A549 (cell line): ENCODE results near the gene PAXX. TPM values are rescaled to one million over a fixed set of nuclear protein-coding genes. Genes with fewer than 3 reads are reported as not detected.

ENCODE experiments used
- ATAC-seq, 2 experiments: fragments of 200-7000 bp in 1 of 2; fragments of >200 bp in 1 of 2; cut with Nextera tagmentation in 1 of 2; cut with Tn5 transposase in 1 of 2; 3 replicates each; pipeline versions ENCODE4 v1.8.0 to v1.9.1; 2018 to 2020; ENCODE audit warnings: mild to moderate bottlenecking in 1 of 2, moderate library complexity in 1 of 2
- CTCF ChIA-PET: fragments of 300-600 bp; sonication (Branson Sonifier 250); formaldehyde crosslinking; extraction: SDS; loops from one replicate; lab custom pipeline; 2021; ENCODE audit warnings: antibody characterized with exemption, inconsistent platforms; lab: Yijun Ruan, JAX
- POLR2A ChIA-PET: fragments of 350-600 bp; formaldehyde crosslinking; extraction: SDS; loops from one replicate; lab custom pipeline; 2021; ENCODE audit warnings: antibody characterized with exemption, inconsistent platforms; lab: Yijun Ruan, JAX
- DNase-seq, 2 experiments: peaks; one replicate each; pipeline versions ENCODE4 v3.0.0 to v3.0.0-alpha.2; 2011 to 2016; ENCODE audit warnings: low read depth in 1 of 2, low spot score in 1 of 2
- FAIRE-seq: peaks from 2 replicates; lab custom pipeline; 2011; peaks lifted over from hg19 to GRCh38; lab: Jason Lieb, UNC
- H3K27ac ChIP-seq, 2 experiments: fragments of >200 bp; sonication (Bioruptor Twin); formaldehyde crosslinking; 3 replicates each; pipeline ENCODE4 v1.5.1; 2016 to 2017
- H3K4me1 ChIP-seq: fragments of >200 bp; sonication (Bioruptor Twin); formaldehyde crosslinking; 3 replicates; pipeline ENCODE4 v1.6.1; 2016
- H3K4me2 ChIP-seq: fragments of >200 bp; sonication (Bioruptor Twin); formaldehyde crosslinking; 3 replicates; pipeline ENCODE4 v1.6.1; 2016
- H3K4me3 ChIP-seq: fragments of >200 bp; sonication (Bioruptor Twin); formaldehyde crosslinking; 3 replicates; pipeline ENCODE4 v1.5.1; 2016
- H3K9me3 ChIP-seq: fragments of >200 bp; sonication (Bioruptor Twin); formaldehyde crosslinking; 3 replicates; pipeline ENCODE4 v1.6.1; 2016
- ATOH8 ChIP-seq: fragments of 250-450 bp; sonication (Bioruptor Pico); IDR thresholded peaks from 2 replicates; pipeline ENCODE4 v1.5.0; 2020; ENCODE audit warnings: low read depth, mild to moderate bottlenecking, moderate library complexity
- BCL3 ChIP-seq: fragments of >200 bp; sonication (Bioruptor Twin); formaldehyde crosslinking; IDR thresholded peaks from 3 replicates; pipeline ENCODE4 v1.6.1; 2016
- CTCF ChIP-seq: fragments of >200 bp; sonication (Bioruptor Twin); formaldehyde crosslinking; IDR thresholded peaks from 3 replicates; pipeline ENCODE4 v1.5.1; 2016
- EHF ChIP-seq: fragments of 250-450 bp; sonication (Bioruptor Pico); IDR thresholded peaks from 2 replicates; pipeline ENCODE4 v1.5.0; 2020; ENCODE audit warnings: mild to moderate bottlenecking
- GATA3 ChIP-seq: IDR thresholded peaks from 2 replicates; pipeline ENCODE4 v1.6.1; 2012; ENCODE audit warnings: borderline replicate concordance
- HES2 ChIP-seq: fragments of >200 bp; sonication (Bioruptor Twin); formaldehyde crosslinking; IDR thresholded peaks from 2 replicates; pipeline ENCODE4 v1.6.1; 2016
- MAFK ChIP-seq: fragments of 450-650 bp; IDR thresholded peaks from 2 replicates; pipeline ENCODE4 v1.6.1; 2014; ENCODE audit not compliant: partially characterized antibody
- MAX ChIP-seq: IDR thresholded peaks from 2 replicates; pipeline ENCODE4 v1.6.1; 2012
- MAZ ChIP-seq: fragments of 150-350 bp; IDR thresholded peaks from 2 replicates; pipeline ENCODE4 v1.6.1; 2014; ENCODE audit warnings: antibody characterized with exemption, low read depth, low read length, borderline replicate concordance
- NR3C1 ChIP-seq: fragments of >200 bp; sonication (Bioruptor Twin); formaldehyde crosslinking; IDR thresholded peaks from 3 replicates; pipeline ENCODE4 v1.6.1; 2017
- PBX3 ChIP-seq: IDR thresholded peaks from 2 replicates; pipeline ENCODE4 v1.6.1; 2012
- RAD21 ChIP-seq, 2 experiments: fragments of >200 bp in 1 of 2; sonication (Bioruptor Twin) in 1 of 2; formaldehyde crosslinking in 1 of 2; IDR thresholded peaks in 1 of 2; conservative IDR thresholded peaks in 1 of 2; 2 replicates in 1 of 2; 3 replicates in 1 of 2; pipeline ENCODE4 v1.6.1; 2012 to 2018; ENCODE audit warnings: inconsistent platforms in 1 of 2
- RCOR1 ChIP-seq: fragments of 150-350 bp; IDR thresholded peaks from 2 replicates; pipeline ENCODE4 v1.6.1; 2014; ENCODE audit warnings: antibody characterized with exemption, low read length, low read depth
- REST ChIP-seq: fragments of 200-600 bp; sonication (generic); IDR thresholded peaks from 2 replicates; pipeline ENCODE4 v1.6.1; 2016; ENCODE audit warnings: antibody characterized with exemption, mild to moderate bottlenecking, moderate library complexity
- TFCP2L1 ChIP-seq: fragments of 250-450 bp; sonication (Bioruptor Pico); IDR thresholded peaks from 2 replicates; pipeline ENCODE4 v1.5.0; 2021; ENCODE audit warnings: mild to moderate bottlenecking
- ZFP36 ChIP-seq: fragments of 450-650 bp; IDR thresholded peaks from 2 replicates; pipeline ENCODE4 v1.6.1; 2014; ENCODE audit warnings: borderline replicate concordance; ENCODE audit not compliant: partially characterized antibody
- ZNF302 ChIP-seq: fragments of 250-450 bp; sonication (Bioruptor Pico); IDR thresholded peaks from 2 replicates; pipeline ENCODE4 v1.9.0; 2021; ENCODE audit warnings: inconsistent platforms, mild to moderate bottlenecking, moderate library complexity
- WGBS: methylation state at CpG from one replicate; pipeline ENCODE4 v1.1.6; 2017; ENCODE audit errors: missing lambda C conversion rate; 5-methylcytosine and 5-hydroxymethylcytosine counted together
- polyA plus RNA-seq, 4 experiments: library from polyadenylated mRNA; depleted of rRNA in 3 of 4; stranded (reverse); fragments of >200 nt; fragmentation: RNase III in 1 of 4; extraction: RNeasy Plus Mini Kit Qiagen cat#74134 plus additional on column Dnase treatment in 1 of 4; gene quantifications; 2 replicates in 3 of 4; 3 replicates in 1 of 4; pipeline ENCODE4 v1.2.3, GENCODE V29; 2011 to 2017

Gene PAXX
- polyA plus RNA-seq, 2 of the 4 experiments (the other 2 are of a cell fraction) = 15.6 to 53.2 TPM

GRCh38 chr9:136991993-136992818 is at the start of gene PAXX (continued):
- TF ChIP-seq CTCF (no peak), ATOH8 (no peak), MAZ (no peak), RCOR1 (no peak), ZFP36 (no peak), MAFK (no peak), BCL3 (0 out of 3 replicates have a peak, but pooled peaks have one; percentile 71), NR3C1 (no peak), HES2 (no peak), GATA3 (no peak), REST (no peak), RAD21 (conservative IDR thresholded peaks at IDR 0.05 in 1 of 2, IDR thresholded peaks at IDR 0.05 in 1 of 2) (no peak)

- POLR2A ChIA-PET = interaction anchor here (1.7 kb wide), 1 partner anchor 41 kb away, joined by 10 read pairs; no protein-coding TSS in a partner anchor
- Histone ChIP-seq H3K9me3 (no peaks in the 10 kb centered on the region), H3K4me2 (peak overlapping the region; percentile 96), H3K27ac (peak overlapping the region in 1 of 2 experiments; percentile 98; a peak in 4 of 6 replicates), H3K4me3 (peak overlapping the region; percentile 78), H3K4me1 (peaks cover 22% of the 10 kb centered on the region)
- WGBS = 96% methylated on average over 13 of the region's 16 CpGs
- TF ChIP-seq PBX3 (0 out of 2 replicates have a peak, but pooled peaks have one; percentile 9), TFCP2L1 (CRISPR knock-in tag) (no peak), EHF (CRISPR knock-in tag) (no peak), MAX (no peak), ZNF302 (CRISPR knock-in tag) (no peak)
- ATAC-seq (no peak), FAIRE-seq (no peak), DNase-seq (no peak)
- CTCF ChIA-PET = interaction anchor here (0.5 to 2.5 kb wide), 4 partner anchors 59 to 125 kb away, joined by 3 to 11 read pairs (median 4); no protein-coding TSS in a partner anchor
Measured at GRCh38 chr9:136942881-136943230, 49.4 kb upstream of the PAXX start.
